K562 (cell line): ENCODE data around the gene ESCO1. TPM values are rescaled to one million over a fixed set of nuclear protein-coding genes. Genes with fewer than 3 reads are reported as not detected.

Experiments
- ASH1L ChIP-seq: fragments of 450-650 bp; IDR thresholded peaks from 2 replicates; pipeline ENCODE4 v1.6.1; 2018; ENCODE audit warnings: borderline replicate concordance, mild to moderate bottlenecking, low read depth; ENCODE audit not compliant: partially characterized antibody
- CTBP1 ChIP-seq: fragments of 450-650 bp; IDR thresholded peaks from 2 replicates; pipeline ENCODE4 v1.6.1; 2016; ENCODE audit warnings: borderline replicate concordance
- CXXC5 ChIP-seq: fragments of 250-450 bp; sonication (Bioruptor Pico); IDR thresholded peaks from 2 replicates; pipeline ENCODE4 v1.8.0; 2022; ENCODE audit warnings: inconsistent platforms, mild to moderate bottlenecking, moderate library complexity
- ETV6 ChIP-seq, 3 experiments: fragments of 150-350 bp in 1 of 3; sonication (generic) in 1 of 3; formaldehyde crosslinking in 1 of 3; IDR thresholded peaks; 2 replicates each; pipeline versions ENCODE4 v1.6.1 to v1.8.0; 2014 to 2022; ENCODE audit warnings: borderline replicate concordance in 2 of 3, low read depth in 2 of 3, antibody characterized with exemption in 1 of 3, low read length in 1 of 3, mild to moderate bottlenecking in 1 of 3, missing genetic modification reagents in 1 of 3
- JUNB ChIP-seq: fragments of 450-650 bp; formaldehyde crosslinking; conservative IDR thresholded peaks from 2 replicates; pipeline ENCODE4 v1.4.0; 2020; ENCODE audit warnings: mild to moderate bottlenecking
- JUND ChIP-seq, 2 experiments: IDR thresholded peaks; 2 replicates in 1 of 2; 3 replicates in 1 of 2; pipeline ENCODE4 v1.6.1; 2011; ENCODE audit warnings: borderline replicate concordance in 2 of 2, low read depth in 2 of 2, low read length in 2 of 2, improper control_type of control experiment in 1 of 2, missing biosample characterization in 1 of 2, missing genetic modification characterization in 1 of 2, missing genetic modification reagents in 1 of 2
- KLF13 ChIP-seq: fragments of 450-650 bp; IDR thresholded peaks from 2 replicates; pipeline ENCODE4 v1.6.1; 2016; ENCODE audit warnings: missing genetic modification characterization, low read depth, mild to moderate bottlenecking, missing compliant biosample characterization, moderate library complexity, borderline replicate concordance
- MEIS2 ChIP-seq: fragments of 450-650 bp; IDR thresholded peaks from 2 replicates; pipeline ENCODE4 v1.6.1; 2014; ENCODE audit warnings: mild to moderate bottlenecking; ENCODE audit not compliant: partially characterized antibody
- NCOA2 ChIP-seq, 2 experiments: fragments of 450-650 bp; IDR thresholded peaks; 2 replicates each; pipeline ENCODE4 v1.6.1; 2018; ENCODE audit warnings: mild to moderate bottlenecking in 2 of 2, moderate library complexity in 1 of 2; ENCODE audit not compliant: partially characterized antibody in 2 of 2
- STAT5A ChIP-seq: IDR thresholded peaks from 2 replicates; pipeline ENCODE4 v1.6.1; 2012; ENCODE audit warnings: low read length, inconsistent platforms, borderline replicate concordance
- polyA plus RNA-seq, 8 experiments: library from polyadenylated mRNA; depleted of rRNA in 4 of 8; stranded (reverse) in 5 of 8; unstranded in 3 of 8; fragments of >200 nt; fragmentation: Nextera tagmentation in 2 of 8; fragmentation: Illumina TruSeq in 1 of 8; extraction: Ambion mirVana in 2 of 8; extraction: Trizol in 1 of 8; gene quantifications; 2 replicates each; pipeline versions ENCODE4 v1.2.1 to v1.2.3, GENCODE V29; 2011 to 2014; ENCODE audit warnings: inconsistent platforms in 1 of 8, missing spikeins in 1 of 8
- total RNA-seq, 7 experiments: library from RNA; depleted of rRNA in 6 of 7; stranded (reverse); fragments of >200 nt in 6 of 7; fragmentation: Illumina TruSeq in 2 of 7; extraction: Trizol in 2 of 7; gene quantifications; 2 replicates each; pipeline versions ENCODE4 v1.2.1 to v1.2.3, GENCODE V29; 2011 to 2021; ENCODE audit warnings: low replicate concordance in 1 of 7
- TF ChIP-seq, protein P1 (sequence below): fragments of 200-800 bp; sonication (Bioruptor generic); IDR thresholded peaks from 2 replicates; pipeline ENCODE4 v1.6.1; 2017; ENCODE audit warnings: missing genetic modification characterization, missing compliant biosample characterization
- TF ChIP-seq, protein P2 (sequence below): fragments of 450-650 bp; IDR thresholded peaks from 2 replicates; pipeline ENCODE4 v1.6.1; 2018; ENCODE audit not compliant: partially characterized antibody
- TF ChIP-seq, protein P3 (sequence below): fragments of 200-800 bp; sonication (Bioruptor generic); IDR thresholded peaks from 2 replicates; pipeline ENCODE4 v1.6.1; 2017; ENCODE audit warnings: missing genetic modification characterization, missing compliant biosample characterization
- TF ChIP-seq, protein P4 (sequence below), 3 experiments: IDR thresholded peaks in 2 of 3; conservative IDR thresholded peaks in 1 of 3; 2 replicates each; pipeline ENCODE4 v1.5.1; 2011 to 2012; ENCODE audit warnings: low read length in 3 of 3, mild to moderate bottlenecking in 3 of 3, control low read depth in 2 of 3, improper control_type of control experiment in 1 of 3, inconsistent platforms in 1 of 3, low read depth in 1 of 3, mixed read lengths in 1 of 3, moderate library complexity in 1 of 3; ENCODE audit not compliant: insufficient read depth in 2 of 3

Gene ESCO1
- total and polyA plus RNA-seq, 9 of the 15 experiments (the other 6 are each of a cell fraction or from before 2014, with no cell fraction given), result 15.0 to 31.3 (median 19.6) TPM

DNA sequence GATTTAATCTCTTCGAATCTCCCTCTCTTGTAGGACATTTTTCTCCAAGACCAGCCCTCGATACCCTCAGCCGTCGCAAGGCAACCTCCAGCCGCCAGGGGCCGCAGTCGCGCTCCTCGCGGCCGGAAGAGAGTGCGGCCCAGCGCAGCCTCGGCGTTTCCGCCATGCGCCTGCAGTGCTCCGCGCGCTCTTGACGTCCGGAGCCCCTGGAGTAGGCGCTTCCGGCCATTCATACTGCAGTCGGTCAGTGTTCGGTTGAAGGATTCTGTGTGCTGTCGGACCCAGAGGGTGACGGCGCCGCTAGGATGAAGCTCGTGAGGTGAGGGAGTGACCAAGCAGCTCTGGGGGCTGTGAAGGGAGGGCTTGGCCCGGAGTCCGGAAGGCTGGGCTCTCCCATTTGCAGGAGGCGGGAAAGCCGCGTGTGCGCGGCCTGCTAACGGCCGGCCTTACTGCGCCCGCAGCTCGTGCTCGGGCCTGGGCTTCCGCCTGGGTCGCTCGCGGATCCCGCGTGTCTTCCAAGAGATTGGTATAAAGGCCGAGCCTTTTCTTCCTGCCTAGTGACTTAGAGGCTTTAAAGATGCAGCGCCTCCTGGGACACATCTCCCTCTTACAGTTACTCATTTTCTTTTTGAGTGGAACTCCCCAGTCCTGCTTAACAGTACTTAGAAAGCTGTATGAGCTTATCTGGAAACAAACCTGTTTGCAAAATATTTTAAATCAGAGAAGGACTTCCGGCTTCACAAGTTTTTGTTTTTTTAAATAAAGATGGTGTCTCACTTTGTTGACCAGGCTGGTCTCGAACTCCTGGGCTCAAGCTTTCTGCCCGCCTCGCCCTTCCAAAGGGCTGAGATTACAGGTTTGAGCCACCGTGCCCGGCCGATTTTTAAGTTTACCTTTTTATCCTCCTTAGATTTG, 11.9 kb upstream of the ESCO1 start, which contains the start of gene SNRPD1 (continued):
- TF ChIP-seq CXXC5 (peak; percentile 93), STAT5A (no peak; the same call in 1 of the 2 replicates), ETV6 (IDR thresholded peaks at IDR 0.05; ENCODE audit: borderline replicate concordance in 1 of 2, low read depth in 2 of 2, low read length in 1 of 2) (peak in 1 of 2 experiments; percentile 33; a peak in 1 of 4 replicates), ETV6 (CRISPR knock-in tag; IDR thresholded peaks at IDR 0.05; ENCODE audit: borderline replicate concordance) (no peak), CTBP1 (peak; percentile 82), KLF13 (0 out of 2 replicates have a peak, but pooled peaks have one; percentile 45), NCOA2 (IDR thresholded peaks at IDR 0.05; ENCODE audit: partially characterized antibody in 2 of 2) (no peak), JUND (IDR thresholded peaks at IDR 0.05; ENCODE audit: borderline replicate concordance, low read depth, low read length) (peak; percentile 67; the same call in 1 of the 2 replicates), JUND (tag; IDR thresholded peaks at IDR 0.05; ENCODE audit: borderline replicate concordance, low read depth, low read length) (no peak; the same call in 2 of the 3 replicates), ASH1L (peak; percentile 23), JUNB (no peak), MEIS2 (peak; percentile 34)
- TF ChIP-seq, protein P1, sequence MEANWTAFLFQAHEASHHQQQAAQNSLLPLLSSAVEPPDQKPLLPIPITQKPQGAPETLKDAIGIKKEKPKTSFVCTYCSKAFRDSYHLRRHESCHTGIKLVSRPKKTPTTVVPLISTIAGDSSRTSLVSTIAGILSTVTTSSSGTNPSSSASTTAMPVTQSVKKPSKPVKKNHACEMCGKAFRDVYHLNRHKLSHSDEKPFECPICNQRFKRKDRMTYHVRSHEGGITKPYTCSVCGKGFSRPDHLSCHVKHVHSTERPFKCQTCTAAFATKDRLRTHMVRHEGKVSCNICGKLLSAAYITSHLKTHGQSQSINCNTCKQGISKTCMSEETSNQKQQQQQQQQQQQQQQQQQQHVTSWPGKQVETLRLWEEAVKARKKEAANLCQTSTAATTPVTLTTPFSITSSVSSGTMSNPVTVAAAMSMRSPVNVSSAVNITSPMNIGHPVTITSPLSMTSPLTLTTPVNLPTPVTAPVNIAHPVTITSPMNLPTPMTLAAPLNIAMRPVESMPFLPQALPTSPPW, result peak; percentile 72
- TF ChIP-seq, protein P2, sequence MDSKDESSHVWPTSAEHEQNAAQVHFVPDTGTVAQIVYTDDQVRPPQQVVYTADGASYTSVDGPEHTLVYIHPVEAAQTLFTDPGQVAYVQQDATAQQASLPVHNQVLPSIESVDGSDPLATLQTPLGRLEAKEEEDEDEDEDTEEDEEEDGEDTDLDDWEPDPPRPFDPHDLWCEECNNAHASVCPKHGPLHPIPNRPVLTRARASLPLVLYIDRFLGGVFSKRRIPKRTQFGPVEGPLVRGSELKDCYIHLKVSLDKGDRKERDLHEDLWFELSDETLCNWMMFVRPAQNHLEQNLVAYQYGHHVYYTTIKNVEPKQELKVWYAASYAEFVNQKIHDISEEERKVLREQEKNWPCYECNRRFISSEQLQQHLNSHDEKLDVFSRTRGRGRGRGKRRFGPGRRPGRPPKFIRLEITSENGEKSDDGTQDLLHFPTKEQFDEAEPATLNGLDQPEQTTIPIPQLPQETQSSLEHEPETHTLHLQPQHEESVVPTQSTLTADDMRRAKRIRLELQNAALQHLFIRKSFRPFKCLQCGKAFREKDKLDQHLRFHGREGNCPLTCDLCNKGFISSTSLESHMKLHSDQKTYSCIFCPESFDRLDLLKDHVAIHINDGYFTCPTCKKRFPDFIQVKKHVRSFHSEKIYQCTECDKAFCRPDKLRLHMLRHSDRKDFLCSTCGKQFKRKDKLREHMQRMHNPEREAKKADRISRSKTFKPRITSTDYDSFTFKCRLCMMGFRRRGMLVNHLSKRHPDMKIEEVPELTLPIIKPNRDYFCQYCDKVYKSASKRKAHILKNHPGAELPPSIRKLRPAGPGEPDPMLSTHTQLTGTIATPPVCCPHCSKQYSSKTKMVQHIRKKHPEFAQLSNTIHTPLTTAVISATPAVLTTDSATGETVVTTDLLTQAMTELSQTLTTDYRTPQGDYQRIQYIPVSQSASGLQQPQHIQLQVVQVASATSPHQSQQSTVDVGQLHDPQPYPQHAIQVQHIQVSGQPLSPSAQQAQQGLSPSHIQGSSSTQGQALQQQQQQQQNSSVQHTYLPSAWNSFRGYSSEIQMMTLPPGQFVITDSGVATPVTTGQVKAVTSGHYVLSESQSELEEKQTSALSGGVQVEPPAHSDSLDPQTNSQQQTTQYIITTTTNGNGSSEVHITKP, result peak; percentile 49
- TF ChIP-seq, protein P3, sequence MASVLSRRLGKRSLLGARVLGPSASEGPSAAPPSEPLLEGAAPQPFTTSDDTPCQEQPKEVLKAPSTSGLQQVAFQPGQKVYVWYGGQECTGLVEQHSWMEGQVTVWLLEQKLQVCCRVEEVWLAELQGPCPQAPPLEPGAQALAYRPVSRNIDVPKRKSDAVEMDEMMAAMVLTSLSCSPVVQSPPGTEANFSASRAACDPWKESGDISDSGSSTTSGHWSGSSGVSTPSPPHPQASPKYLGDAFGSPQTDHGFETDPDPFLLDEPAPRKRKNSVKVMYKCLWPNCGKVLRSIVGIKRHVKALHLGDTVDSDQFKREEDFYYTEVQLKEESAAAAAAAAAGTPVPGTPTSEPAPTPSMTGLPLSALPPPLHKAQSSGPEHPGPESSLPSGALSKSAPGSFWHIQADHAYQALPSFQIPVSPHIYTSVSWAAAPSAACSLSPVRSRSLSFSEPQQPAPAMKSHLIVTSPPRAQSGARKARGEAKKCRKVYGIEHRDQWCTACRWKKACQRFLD (CRISPR knock-in tag), result peak; percentile 52; the same call in 1 of the 2 replicates
- TF ChIP-seq, protein P4, sequence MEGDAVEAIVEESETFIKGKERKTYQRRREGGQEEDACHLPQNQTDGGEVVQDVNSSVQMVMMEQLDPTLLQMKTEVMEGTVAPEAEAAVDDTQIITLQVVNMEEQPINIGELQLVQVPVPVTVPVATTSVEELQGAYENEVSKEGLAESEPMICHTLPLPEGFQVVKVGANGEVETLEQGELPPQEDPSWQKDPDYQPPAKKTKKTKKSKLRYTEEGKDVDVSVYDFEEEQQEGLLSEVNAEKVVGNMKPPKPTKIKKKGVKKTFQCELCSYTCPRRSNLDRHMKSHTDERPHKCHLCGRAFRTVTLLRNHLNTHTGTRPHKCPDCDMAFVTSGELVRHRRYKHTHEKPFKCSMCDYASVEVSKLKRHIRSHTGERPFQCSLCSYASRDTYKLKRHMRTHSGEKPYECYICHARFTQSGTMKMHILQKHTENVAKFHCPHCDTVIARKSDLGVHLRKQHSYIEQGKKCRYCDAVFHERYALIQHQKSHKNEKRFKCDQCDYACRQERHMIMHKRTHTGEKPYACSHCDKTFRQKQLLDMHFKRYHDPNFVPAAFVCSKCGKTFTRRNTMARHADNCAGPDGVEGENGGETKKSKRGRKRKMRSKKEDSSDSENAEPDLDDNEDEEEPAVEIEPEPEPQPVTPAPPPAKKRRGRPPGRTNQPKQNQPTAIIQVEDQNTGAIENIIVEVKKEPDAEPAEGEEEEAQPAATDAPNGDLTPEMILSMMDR (IDR thresholded peaks at IDR 0.05 in 2 of 3, conservative IDR thresholded peaks at IDR 0.05 in 1 of 3; ENCODE audit: insufficient read depth in 2 of 3, low read depth in 1 of 3, low read length in 3 of 3), result peak; percentile 91 to 95 (median 94)
